Measurements from ENCODE around the gene PRKAA2. TPM values are rescaled to one million over a fixed set of nuclear protein-coding genes. Genes with fewer than 3 reads are reported as not detected.

Gene PRKAA2
- total RNA-seq, 1 donor: under 0.01 TPM

DNA sequence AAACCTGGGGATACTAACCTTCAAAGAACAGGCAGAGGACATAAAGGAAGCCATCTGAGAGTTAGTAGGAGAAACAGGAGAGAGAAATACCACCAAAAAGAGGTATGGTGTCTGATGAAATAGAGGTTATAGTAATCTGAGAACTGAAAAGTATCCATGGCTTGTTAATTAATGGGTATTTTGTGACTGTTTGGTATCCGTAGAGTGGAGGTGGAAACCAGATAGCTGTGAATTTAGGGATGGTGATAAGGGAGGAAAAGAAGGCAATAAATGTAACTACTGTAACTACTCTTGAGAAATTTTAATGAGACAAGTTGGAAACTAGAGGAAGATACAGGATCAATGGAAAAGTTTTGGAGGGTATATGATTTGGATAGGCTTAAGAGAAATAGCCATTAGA, 27.5 kb downstream of the PRKAA2 start:
- H3K4me3 ChIP-seq (ENCODE audit: low read length): no peak overlapping the region
- H3K9me3 ChIP-seq (ENCODE audit: low read depth, low read length): no peaks in the 10 kb centered on the region
- H3K4me1 ChIP-seq (ENCODE audit: insufficient read depth, low read length): no peaks in the 10 kb centered on the region
- no peaks in the 10 kb centered on the region for H3K27me3 ChIP-seq (ENCODE audit: insufficient read depth, low read length)

DNA sequence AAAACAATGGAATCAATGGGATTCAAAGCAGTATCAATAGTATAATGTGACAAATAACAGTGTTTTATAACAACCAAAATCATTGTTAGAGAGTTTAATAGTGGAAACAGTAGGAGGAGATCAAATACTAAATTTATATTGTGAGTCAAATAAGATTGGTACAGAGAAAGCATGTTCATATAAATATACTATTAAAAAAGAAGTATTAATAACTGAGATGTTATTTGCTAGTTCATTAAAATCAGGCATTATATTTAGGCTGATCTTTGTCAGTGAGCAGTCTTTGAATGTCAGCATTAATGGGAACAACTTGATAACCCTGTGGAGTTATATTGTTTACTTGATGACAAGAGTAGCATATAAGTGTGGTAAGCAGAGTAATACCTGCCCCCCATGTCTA, 30.6 kb downstream of the PRKAA2 start:
- Histone ChIP-seq H3K4me3 (ENCODE audit: low read length) (no peak overlapping the region), H3K9me3 (ENCODE audit: low read depth, low read length) (no peaks in the 10 kb centered on the region), H3K27me3 (ENCODE audit: insufficient read depth, low read length) (no peaks in the 10 kb centered on the region), H3K4me1 (ENCODE audit: insufficient read depth, low read length) (no peaks in the 10 kb centered on the region)

GRCh38 chr1:56676571-56677035, 31.5 kb downstream of the PRKAA2 start:
- Histone ChIP-seq H3K4me3 (ENCODE audit: low read length) (no peak overlapping the region), H3K9me3 (ENCODE audit: low read depth, low read length) (no peaks in the 10 kb centered on the region), H3K4me1 (ENCODE audit: insufficient read depth, low read length) (no peaks in the 10 kb centered on the region), H3K27me3 (ENCODE audit: insufficient read depth, low read length) (no peaks in the 10 kb centered on the region)

GRCh38 chr1:56683569-56683968, 38.5 kb downstream of the PRKAA2 start:
- H3K4me1 ChIP-seq (ENCODE audit: insufficient read depth, low read length): no peaks in the 10 kb centered on the region
- no peak overlapping the region for H3K4me3 ChIP-seq (ENCODE audit: low read length)
- H3K9me3 ChIP-seq (ENCODE audit: low read depth, low read length): no peaks in the 10 kb centered on the region
- no peaks in the 10 kb centered on the region for H3K27me3 ChIP-seq (ENCODE audit: insufficient read depth, low read length)

DNA sequence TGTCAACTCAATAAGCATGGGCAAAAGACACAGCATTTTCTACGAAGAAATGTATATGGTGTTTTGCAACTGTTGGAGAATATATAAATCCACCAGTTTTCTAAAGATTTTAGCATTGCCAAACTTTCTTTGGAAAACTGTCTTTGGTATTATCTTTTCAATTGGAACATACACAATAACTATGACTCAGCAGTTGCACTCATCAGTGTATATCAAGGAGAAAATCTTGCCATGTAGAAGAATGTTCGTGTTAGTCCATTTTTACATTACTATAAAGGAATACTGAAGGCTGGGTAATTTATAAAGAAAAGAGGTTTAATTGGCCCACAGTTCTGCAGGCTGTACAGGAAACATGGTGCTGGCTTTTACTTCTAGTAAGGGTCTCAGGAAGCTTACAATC, 41.1 kb downstream of the PRKAA2 start:
- no peak overlapping the region for H3K4me3 ChIP-seq (ENCODE audit: low read length)
- no peaks in the 10 kb centered on the region for H3K4me1 ChIP-seq (ENCODE audit: insufficient read depth, low read length)
- H3K9me3 ChIP-seq (ENCODE audit: low read depth, low read length): no peaks in the 10 kb centered on the region
- H3K27me3 ChIP-seq (ENCODE audit: insufficient read depth, low read length): no peaks in the 10 kb centered on the region

- peaks cover 3% of the 10 kb centered on the region for H3K27me3 ChIP-seq (ENCODE audit: insufficient read depth, low read length)
- H3K4me1 ChIP-seq (ENCODE audit: insufficient read depth, low read length): no peaks in the 10 kb centered on the region
- H3K9me3 ChIP-seq (ENCODE audit: low read depth, low read length): no peaks in the 10 kb centered on the region
Measured at GRCh38 chr1:56688522-56689026, 43.5 kb downstream of the PRKAA2 start.

GRCh38 chr1:56696663-56697062, 51.5 kb downstream of the PRKAA2 start:
- Histone ChIP-seq H3K4me3 (ENCODE audit: low read length) (no peak overlapping the region), H3K4me1 (ENCODE audit: insufficient read depth, low read length) (no peaks in the 10 kb centered on the region), H3K27me3 (ENCODE audit: insufficient read depth, low read length) (peaks cover 3% of the 10 kb centered on the region), H3K9me3 (ENCODE audit: low read depth, low read length) (peaks cover 4% of the 10 kb centered on the region)

More at GRCh38 chr1:56688522-56689026, 43.5 kb downstream of the PRKAA2 start:
- no peak overlapping the region for H3K4me3 ChIP-seq (ENCODE audit: low read length)

- Histone ChIP-seq H3K4me1 (ENCODE audit: insufficient read depth, low read length) (no peaks in the 10 kb centered on the region), H3K9me3 (ENCODE audit: low read depth, low read length) (peaks cover 4% of the 10 kb centered on the region), H3K4me3 (ENCODE audit: low read length) (no peak overlapping the region), H3K27me3 (ENCODE audit: insufficient read depth, low read length) (no peaks in the 10 kb centered on the region)
Measured at GRCh38 chr1:56703747-56704146, 58.6 kb downstream of the PRKAA2 start.

GRCh38 chr1:56707379-56707778, 62.3 kb downstream of the PRKAA2 start:
- Histone ChIP-seq H3K27me3 (ENCODE audit: insufficient read depth, low read length) (peaks cover 3% of the 10 kb centered on the region), H3K4me3 (ENCODE audit: low read length) (no peak overlapping the region), H3K4me1 (ENCODE audit: insufficient read depth, low read length) (no peaks in the 10 kb centered on the region), H3K9me3 (ENCODE audit: low read depth, low read length) (no peaks in the 10 kb centered on the region)

DNA sequence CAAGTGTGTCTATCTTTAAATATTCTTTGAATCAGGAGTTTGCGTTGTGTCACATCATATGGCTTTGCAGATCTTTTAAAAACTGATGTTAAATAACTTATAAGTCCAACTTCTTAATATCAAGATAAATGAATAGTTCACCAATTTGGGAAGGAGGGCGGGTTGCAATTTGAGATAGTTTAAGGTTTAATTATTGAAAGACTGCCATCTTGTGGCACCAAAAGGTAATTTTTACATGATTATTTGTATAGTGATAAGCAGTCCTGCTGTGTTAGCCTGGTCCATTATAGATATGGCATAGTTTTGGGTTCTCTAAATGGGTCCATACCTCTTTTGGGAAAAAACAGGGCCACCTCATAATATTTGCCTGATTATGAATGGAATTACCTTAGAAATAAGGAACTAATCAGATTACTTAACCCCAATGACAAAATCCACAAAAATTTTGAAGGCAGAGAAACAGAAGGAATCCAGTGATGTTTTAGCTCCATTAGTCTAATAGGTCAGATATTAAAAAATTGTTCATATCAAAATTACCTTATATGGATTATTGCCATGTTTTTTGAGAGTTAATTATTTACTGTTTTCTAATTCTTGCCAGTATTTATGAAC, 64.3 kb downstream of the PRKAA2 start:
- H3K27me3 ChIP-seq (ENCODE audit: insufficient read depth, low read length): peaks cover 3% of the 10 kb centered on the region
- H3K9me3 ChIP-seq (ENCODE audit: low read depth, low read length): no peaks in the 10 kb centered on the region
- H3K4me3 ChIP-seq (ENCODE audit: low read length): no peak overlapping the region
- no peaks in the 10 kb centered on the region for H3K4me1 ChIP-seq (ENCODE audit: insufficient read depth, low read length)

DNA sequence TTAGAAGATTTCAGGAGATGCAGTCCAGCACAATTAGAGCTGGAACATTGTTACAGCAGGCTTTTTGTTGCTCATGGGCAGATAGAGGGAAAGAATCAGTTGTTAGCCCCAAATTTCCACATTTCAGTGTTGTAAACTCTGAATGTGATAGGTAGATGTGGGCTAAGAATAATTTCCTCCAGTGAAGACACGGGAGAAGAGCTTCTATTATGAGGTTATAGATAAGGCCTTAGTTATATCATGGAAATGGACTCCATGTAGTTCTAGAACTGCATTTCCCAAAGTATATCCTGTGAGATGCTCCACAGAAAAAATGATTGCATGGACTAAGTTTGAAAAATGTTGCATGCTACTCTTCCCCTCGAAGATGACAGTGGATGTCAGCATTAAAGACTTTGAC, 64.9 kb downstream of the PRKAA2 start:
- H3K4me1 ChIP-seq (ENCODE audit: insufficient read depth, low read length): no peaks in the 10 kb centered on the region
- no peak overlapping the region for H3K4me3 ChIP-seq (ENCODE audit: low read length)
- H3K27me3 ChIP-seq (ENCODE audit: insufficient read depth, low read length): peaks cover 3% of the 10 kb centered on the region
- no peaks in the 10 kb centered on the region for H3K9me3 ChIP-seq (ENCODE audit: low read depth, low read length)

- H3K27me3 ChIP-seq (ENCODE audit: insufficient read depth, low read length): peaks cover 3% of the 10 kb centered on the region
- H3K4me3 ChIP-seq (ENCODE audit: low read length): no peak overlapping the region
- H3K4me1 ChIP-seq (ENCODE audit: insufficient read depth, low read length): no peaks in the 10 kb centered on the region
- no peaks in the 10 kb centered on the region for H3K9me3 ChIP-seq (ENCODE audit: low read depth, low read length)
Measured at GRCh38 chr1:56710646-56711045, 65.5 kb downstream of the PRKAA2 start.

GRCh38 chr1:56712150-56712549, 67.0 kb downstream of the PRKAA2 start:
- Histone ChIP-seq H3K4me3 (ENCODE audit: low read length) (no peak overlapping the region), H3K27me3 (ENCODE audit: insufficient read depth, low read length) (peaks cover 3% of the 10 kb centered on the region), H3K9me3 (ENCODE audit: low read depth, low read length) (no peaks in the 10 kb centered on the region), H3K4me1 (ENCODE audit: insufficient read depth, low read length) (no peaks in the 10 kb centered on the region)

DNA sequence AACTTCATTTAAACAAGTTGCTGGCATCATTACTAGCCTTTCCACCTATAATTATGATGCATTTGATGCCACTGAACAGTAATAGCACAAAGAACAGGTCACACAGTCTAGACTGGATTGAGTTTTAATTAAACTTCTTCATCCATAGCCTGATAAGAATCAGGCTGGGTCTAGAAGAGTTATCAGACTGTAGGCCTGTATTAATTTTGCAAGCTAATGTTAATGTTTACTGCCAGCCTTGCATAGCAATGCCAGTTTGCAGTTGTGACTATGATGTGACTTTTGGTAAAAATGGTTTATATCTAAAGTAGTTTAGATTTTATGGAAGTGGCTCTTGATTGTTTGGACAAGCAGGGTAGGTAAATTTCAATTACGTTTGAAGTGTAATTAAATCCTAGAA, 68.0 kb downstream of the PRKAA2 start:
- Histone ChIP-seq H3K4me3 (ENCODE audit: low read length) (no peak overlapping the region), H3K27me3 (ENCODE audit: insufficient read depth, low read length) (peaks cover 3% of the 10 kb centered on the region), H3K9me3 (ENCODE audit: low read depth, low read length) (no peaks in the 10 kb centered on the region)

GRCh38 chr1:56715156-56715555, 70.0 kb downstream of the PRKAA2 start:
- no peaks in the 10 kb centered on the region for H3K4me1 ChIP-seq (ENCODE audit: insufficient read depth, low read length)
- peaks cover 3% of the 10 kb centered on the region for H3K27me3 ChIP-seq (ENCODE audit: insufficient read depth, low read length)
- no peak overlapping the region for H3K4me3 ChIP-seq (ENCODE audit: low read length)
- no peaks in the 10 kb centered on the region for H3K9me3 ChIP-seq (ENCODE audit: low read depth, low read length)

More for the DNA sequence above, 68.0 kb downstream of the PRKAA2 start:
- no peaks in the 10 kb centered on the region for H3K4me1 ChIP-seq (ENCODE audit: insufficient read depth, low read length)

DNA sequence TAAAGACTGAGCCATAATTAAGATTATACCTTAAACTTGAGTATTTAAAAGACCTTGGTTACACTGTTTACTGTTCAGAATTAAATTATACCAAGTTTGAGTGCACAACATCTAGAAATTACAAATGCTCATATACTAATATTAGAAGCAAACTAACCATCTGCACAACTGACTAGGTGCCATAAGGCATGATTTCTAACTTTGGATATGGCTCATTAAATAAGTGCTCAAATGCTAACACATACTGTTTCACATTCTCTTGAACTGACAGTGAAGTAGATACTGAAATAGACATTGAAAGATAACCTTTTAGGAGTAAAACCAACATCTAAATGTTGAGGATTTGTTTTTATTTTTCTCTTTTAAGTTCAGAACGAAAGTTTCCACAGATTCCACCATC, 74.1 kb downstream of the PRKAA2 start:
- no peaks in the 10 kb centered on the region for H3K27me3 ChIP-seq (ENCODE audit: insufficient read depth, low read length)
- no peaks in the 10 kb centered on the region for H3K9me3 ChIP-seq (ENCODE audit: low read depth, low read length)
- no peak overlapping the region for H3K4me3 ChIP-seq (ENCODE audit: low read length)
- H3K4me1 ChIP-seq (ENCODE audit: insufficient read depth, low read length): no peaks in the 10 kb centered on the region

Measured in mononuclear cell (primary cell).